Fibroblast of villous mesenchyme (primary cell): Measurements from ENCODE around the gene ADARB2. TPM values are rescaled to one million over a fixed set of nuclear protein-coding genes. Genes with fewer than 3 reads are reported as not detected.
"Not testable (repeated sequence)": the region's sequence is repeated elsewhere in the genome, so short reads cannot be mapped to it uniquely, and the experiment has no call there.

ENCODE experiments used
- DNase-seq: peaks from one replicate; pipeline ENCODE4 v3.0.0-alpha.2; 2010; ENCODE audit warnings: low read depth
- H3K4me3 ChIP-seq: 2 replicates; pipeline ENCODE4 v1.5.1; 2011; ENCODE audit warnings: low read depth, mild to moderate bottlenecking, low read length
- CTCF ChIP-seq: IDR thresholded peaks from 2 replicates; pipeline ENCODE4 v1.5.1; 2012; ENCODE audit warnings: low read depth, mild to moderate bottlenecking, low read length; ENCODE audit not compliant: insufficient read depth
- total RNA-seq: library from RNA; depleted of rRNA; stranded (reverse); fragments of >200 nt; gene quantifications from 2 replicates; pipeline ENCODE4 v1.2.3, GENCODE V29; 2012

ADARB2 gene
- total RNA-seq, 1 donor, result not detected

DNA sequence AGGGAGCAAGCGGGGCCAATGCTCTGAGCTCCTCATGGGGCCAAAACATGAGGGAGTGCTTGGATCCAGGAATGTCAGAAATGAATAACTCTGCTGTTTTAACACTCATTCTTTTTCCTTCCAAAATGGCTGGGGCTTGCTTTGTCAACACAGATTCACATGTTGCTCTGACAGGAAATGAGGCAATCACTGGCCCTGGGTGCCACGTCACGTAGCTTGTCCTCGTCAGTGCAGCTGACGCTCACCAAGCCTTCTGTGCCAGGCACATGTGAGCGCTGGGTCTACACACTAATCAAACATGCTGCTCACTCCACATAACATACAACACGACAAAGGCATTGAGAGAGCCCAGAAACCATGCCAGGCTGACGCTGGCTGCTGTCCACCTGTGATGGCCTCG lies 482.2 kb downstream of the ADARB2 start:
- DNase-seq, result no peak
- no peak overlapping the region for H3K4me3 ChIP-seq
- TF ChIP-seq CTCF, result no peak

- DNase-seq, result no peak
- no peak for TF ChIP-seq CTCF
- H3K4me3 ChIP-seq, result no peak overlapping the region
Observed at GRCh38 chr10:1253523-1254353, 483.6 kb downstream of the ADARB2 start.

GRCh38 chr10:1251769-1252168 lies 485.6 kb downstream of the ADARB2 start:
- H3K4me3 ChIP-seq, result no peak overlapping the region
- TF ChIP-seq CTCF, result no peak
- no peak for DNase-seq

GRCh38 chr10:1249142-1249920 lies 488.0 kb downstream of the ADARB2 start:
- H3K4me3 ChIP-seq, result no peak overlapping the region
- DNase-seq, result no peak
- TF ChIP-seq CTCF, result no peak

DNA sequence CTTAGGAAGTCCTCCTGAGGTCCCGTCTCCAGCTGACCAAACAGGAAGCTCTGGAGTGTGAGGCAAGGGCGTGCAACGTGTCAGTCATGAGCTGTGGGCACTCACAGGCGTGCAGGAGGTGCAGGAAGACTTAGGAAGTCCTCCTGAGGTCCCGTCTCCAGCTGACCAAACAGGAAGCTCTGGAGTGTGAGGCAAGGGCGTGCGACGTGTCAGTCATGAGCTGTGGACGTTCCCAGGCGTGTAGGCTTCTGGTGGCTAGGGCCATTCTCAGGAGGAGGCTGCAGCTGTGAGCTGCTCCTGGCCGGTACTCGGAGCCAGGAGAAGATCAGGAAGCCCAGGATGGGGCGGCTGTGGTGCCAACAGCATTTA lies 489.1 kb downstream of the ADARB2 start:
- DNase-seq, H3K4me3 ChIP-seq: not testable (repeated sequence)

DNA sequence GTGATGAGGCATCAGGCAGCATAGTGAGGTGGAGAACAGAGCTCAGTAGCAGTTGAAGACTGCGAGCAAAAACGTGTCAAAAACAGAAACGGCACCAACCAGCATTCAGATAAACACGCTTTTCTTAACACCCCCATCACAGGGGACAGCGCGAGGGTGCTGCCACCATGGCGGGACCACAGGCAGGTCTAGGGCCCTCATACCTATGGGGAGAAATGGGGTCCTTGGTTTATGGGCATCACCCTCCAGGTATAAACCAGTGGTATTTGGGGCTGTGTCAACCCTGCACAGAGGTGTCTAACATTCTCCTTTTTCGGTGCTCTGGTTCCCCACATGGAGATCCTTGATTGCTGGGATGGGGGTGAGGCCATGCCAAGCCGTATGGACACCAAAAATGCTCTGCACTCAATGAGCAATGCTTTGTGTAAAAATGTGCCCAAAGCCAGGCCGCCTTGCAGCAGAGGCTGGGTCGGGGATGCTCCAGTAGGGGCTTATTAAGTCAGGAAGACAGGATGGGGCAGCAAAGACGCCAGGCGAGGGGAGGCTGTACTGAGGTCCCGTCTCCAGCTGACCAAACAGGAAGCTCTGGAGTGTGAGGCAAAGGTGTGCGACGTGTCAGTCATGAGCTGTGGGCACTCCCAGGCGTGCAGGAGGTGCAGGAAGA lies 489.6 kb downstream of the ADARB2 start:
- no peak for DNase-seq
- no peak overlapping the region for H3K4me3 ChIP-seq
- no peak for TF ChIP-seq CTCF

DNA sequence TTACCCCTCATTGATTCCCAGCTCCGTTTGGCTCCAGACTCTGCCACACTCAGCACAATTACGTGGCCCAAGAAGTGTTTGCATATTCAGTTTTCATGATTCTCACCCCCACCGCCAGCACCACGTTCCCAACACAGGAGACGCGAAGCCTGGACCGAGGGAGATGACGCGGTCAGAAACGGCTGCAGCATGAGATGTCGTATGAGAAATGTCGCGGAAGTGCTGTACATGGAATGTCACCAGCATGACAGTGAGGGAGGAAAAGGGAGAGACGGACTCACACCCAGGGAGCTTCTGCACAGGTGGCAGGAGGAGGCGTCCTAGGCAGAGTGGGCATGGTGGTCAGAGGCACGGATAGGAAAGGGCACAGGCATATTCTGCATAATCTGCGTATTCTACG lies 492.8 kb downstream of the ADARB2 start:
- H3K4me3 ChIP-seq, result no peak overlapping the region
- DNase-seq, result no peak
- TF ChIP-seq CTCF, result no peak
